HG03457 (cell line): ENCODE measurements around the gene ZNF2.
"Not testable (repeated sequence)": the region's sequence is repeated elsewhere in the genome, so short reads cannot be mapped to it uniquely, and the experiment has no call there.

Experiments used
- ATAC-seq: cut with Tn5 transposase; IDR thresholded peaks from one replicate; pipeline ENCODE4 v1.9.1; 2021; ENCODE audit warnings: moderate number of reproducible peaks; ENCODE audit not compliant: unreplicated experiment

The ZNF2 gene

DNA sequence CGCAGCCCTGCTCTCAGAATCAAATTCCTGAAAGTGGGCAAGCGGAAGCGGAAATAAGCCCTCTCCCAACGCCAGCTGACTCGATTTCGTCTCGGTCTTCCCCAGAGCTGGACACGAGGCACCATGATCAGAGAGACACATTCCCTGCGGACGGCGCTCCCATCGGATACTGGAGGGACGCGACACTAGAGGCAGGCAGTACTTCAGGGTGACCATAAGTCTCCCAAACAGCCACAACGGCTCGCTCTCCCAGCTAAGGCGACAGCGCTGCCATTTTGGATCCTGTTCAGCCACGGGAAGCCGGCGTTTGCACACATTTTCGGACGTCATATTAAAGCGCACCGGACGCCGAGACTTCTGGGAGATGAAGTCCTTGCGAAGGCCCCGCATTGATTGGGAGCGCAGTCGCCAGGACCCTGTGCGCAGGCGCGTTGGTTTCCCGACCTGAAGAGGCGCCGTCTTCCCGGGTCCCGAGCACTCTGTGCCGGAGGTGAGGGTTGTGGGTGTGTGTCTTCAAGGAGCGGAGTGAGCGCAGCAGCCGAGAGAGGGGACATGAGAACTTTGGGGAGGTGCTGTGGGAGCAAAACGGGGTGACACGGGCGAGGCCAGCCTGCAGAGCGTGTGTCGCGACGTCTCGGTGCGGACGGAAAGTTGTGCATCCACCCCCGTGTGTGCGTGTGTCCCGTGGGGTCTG is at the start of gene ZNF2:
TSS of gene ZNF2 (plus strand) at position 439 of the 694 bp plus-strand sequence. CDS start 10,418 bp downstream, outside the sequence.
- ATAC-seq, result peak; percentile 81

DNA sequence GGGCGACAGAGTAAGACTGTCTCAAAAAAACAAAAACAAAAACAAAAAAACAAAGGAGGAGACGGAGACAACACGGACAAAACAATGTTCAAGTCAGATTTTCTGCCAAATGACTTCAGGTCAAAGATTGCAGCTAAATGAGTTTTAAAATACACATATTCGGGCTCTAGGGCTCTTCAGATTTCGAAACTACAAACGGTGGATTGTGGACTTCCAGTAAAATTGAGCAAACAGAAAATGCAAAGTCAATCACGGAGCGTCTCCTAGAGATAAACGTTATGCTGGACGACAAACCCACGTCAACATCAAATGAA is 44.6 kb upstream of the ZNF2 start:
- peak; percentile 10 for ATAC-seq

DNA sequence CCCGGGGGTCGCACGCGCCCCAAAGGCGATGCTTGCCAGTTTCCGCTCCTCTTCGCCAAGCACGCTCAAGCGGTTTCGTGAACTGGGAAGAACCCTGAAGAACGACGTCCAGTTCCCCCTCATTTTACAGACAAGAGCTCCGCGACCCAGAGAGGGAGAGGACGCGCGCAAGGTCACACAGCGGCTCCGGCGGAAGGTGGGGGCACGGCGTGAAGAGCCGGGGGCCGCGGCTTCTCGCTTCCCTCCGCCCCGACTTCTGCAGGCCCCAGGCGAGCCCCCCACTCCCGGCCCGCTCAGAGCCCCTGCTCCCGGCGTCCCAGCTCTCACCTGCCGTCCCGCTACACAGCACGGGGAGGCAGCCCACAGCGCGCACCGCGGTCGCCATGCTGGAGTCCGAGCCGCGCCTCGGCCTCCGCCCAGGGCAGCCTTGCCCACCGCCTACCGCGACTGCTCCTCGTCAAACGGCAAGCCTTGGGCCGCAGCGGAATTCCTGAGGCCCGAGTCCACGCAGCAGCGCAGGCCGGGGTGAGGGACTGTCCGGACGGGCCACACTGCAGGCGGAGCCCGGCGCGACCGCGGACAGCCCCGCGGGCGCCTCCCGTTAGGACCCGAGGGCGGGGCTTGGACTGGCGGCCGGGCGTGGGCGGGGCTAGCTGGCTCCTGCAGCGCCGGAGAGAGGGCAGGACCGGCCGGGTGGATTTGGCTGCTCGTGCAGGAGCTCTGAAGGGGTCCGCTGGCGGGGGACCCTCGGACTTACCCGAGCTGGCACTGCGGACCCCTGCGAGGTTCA is 44.0 kb upstream of the ZNF2 start, which contains the start of gene MRPS5:
TSS of gene MRPS5 (minus strand) at position 402 of the 790 bp plus-strand sequence. CDS start at position 385, 17 bp downstream.
- peak; percentile 92 for ATAC-seq

DNA sequence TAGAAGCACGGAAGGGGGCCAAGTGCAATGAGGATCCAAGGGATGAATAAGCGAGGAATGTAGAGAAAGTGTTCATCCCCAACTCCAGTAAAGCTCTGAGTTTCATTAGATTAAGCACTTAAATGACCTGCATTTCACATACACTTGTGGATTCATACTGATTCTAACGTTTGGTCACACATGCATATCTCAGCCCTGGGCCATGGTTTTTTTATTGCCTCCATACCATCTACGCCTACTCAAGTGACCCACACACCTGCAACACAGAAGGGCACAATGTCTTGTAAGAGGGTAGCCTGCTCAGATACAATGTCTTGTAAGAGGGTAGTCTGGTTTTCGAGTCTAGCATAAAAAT is 43.4 kb upstream of the ZNF2 start:
- ATAC-seq, result no peak

DNA sequence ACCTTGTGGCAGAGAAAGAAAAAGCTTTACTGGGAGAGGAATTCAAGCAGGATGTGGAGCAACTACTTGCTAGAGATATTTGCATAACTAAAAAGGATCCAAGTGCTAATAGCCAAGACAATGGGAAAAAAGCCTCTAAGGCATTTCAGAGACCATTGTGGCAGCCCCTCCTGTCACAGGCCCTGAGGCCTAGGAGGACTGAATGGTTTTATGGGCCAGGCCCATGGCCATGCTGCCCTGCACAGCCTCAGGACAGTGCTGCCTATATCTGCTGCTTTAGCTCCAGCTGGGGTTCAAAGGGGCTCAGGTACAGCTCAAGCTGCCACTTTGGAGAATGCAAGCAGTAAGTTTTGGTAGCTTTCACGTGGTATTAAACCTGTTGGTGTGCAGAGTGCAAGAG is 26.9 kb upstream of the ZNF2 start:
- no peak for ATAC-seq

DNA sequence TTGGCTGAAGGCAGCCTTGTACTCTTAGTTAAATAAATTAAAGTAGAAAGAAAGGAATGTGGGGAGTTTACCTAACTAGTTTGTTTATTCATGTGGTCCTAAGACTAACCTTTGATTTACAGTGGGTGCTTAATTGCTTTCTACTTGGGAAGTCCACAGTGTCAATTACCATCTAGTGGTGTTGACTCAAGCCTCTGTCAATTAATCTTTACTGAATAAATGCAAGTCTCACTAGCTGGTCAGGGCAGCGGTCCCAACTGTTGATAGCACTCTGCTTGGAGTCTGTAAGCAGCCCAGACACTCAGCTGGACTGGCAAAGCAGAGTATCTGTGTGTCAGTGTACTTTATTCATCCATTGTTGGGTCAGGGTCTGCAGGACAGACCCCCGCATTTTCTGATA is 21.8 kb upstream of the ZNF2 start:
- no peak for ATAC-seq

DNA sequence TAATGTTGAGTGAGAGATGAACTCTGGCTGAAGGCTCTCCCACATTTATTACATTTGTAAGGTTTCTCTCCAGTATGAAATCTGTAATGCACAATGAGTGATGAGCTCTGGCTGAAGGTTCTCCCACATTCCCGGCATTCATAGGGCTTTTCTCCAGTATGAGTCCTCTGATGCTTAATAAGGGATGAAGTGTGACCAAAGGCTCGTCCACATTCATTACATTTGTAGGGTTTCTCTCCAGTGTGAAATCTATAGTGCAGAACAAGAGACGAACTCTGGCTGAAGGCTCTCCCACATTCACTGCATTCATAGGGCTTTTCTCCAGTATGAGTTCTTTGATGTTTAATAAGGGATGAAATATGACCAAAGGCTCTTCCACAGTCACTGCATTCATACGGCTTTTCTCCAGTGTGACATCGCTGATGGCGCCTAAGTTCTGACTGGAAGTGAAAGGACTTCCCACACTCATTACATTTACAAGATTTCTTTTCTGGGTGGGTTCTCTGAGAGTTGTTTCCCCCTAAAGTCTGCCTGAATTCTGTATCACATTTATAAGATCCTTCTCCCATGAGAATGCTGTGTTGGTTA is 16.1 kb upstream of the ZNF2 start:
- no peak for ATAC-seq

DNA sequence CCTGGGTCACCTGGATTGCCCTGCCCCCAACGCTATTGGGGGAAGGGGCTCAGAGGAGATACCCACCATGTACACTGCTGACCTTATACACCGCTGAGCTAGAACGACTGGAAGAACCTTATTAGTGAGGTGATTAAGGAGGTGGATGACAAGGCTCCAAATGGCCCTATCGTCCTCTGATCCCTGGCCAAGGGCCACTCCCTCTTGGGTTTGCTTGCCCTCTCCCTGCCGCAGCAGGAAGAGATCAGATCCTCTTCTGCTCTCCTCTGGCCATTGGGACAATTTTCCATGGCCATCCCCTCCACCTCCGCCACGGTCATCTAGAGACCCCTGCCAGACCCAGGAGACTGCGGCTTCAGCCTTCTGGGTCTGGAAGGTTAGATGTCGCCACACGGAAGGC is 7.2 kb upstream of the ZNF2 start:
- no peak for ATAC-seq

DNA sequence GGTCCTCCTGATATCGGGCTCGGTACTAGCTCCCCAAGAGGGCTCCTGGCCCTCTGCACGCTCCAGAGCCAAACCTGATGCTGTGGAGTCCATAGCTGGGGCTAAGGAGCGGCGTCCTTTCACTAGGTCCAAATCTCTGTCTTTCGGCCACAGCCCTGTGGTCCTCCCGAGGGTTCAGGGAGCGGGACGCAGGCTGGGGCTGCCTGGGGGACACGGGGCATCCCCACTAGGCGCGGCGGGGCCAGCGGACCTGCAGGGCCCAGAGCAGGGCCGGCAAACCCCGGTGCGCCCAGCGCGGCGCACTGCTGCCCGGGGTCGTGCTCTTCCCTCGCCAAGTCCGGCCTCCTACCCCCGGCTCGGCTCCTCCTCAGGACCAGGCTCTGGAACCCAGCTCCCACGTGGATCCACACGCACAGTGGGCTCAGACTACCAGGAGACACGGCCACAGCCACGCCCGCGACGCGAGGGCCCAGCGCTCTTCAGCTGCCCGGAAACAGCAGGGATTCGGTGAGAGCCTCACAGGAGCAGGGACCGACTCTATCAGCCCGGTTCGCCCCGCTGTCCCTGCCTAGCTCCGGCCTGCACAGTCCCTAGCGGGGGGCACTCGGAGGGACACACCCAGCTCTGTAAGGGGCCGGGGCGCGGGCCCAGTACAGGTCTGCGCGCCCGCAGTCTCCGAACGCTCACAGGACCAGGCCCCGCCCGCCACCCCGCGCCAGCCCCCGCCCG is 6.6 kb upstream of the ZNF2 start:
- peak; percentile 30 for ATAC-seq

DNA sequence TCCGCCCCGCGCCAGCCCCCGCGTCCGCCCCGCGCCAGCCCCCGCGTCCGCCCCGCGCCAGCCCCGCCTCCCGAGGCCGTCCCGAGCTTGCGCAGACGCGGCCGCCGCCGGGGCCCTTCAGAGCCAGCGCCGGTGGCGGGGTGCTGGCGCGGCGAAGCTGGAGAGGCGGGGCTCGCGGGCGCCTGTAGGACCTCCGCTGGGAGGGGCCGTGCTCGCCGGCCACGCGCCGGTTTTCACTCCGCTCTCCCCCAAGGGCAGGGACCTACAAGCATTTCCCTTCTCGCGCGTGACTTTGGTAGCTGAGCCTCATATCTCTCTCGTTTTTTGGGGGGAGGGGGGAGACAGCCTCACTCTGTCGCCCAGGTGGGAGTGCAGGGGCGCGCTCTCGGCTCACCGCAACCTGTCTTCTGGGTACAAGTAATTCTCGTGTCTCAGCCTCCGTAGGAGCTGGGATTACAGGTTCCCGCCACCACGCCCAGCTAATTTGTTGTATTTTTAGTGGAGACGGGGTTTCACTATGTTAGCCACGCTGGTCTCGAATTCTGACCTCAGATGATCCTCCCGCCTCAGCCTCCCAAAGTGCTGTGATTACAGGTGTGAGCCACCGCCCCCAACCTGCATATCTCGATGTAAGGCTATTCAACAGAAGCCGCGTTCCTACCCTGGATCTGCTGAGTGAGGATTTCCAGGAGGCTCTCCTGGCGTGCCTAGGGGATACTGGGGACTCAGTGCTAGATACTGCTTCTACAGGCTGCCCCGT is 5.7 kb upstream of the ZNF2 start, which contains the start of gene ZNF514:
TSS of gene ZNF514 (minus strand) at position 159 of the 760 bp plus-strand sequence. CDS start 6,595 bp downstream, outside the sequence.
- peak; percentile 78 for ATAC-seq

DNA sequence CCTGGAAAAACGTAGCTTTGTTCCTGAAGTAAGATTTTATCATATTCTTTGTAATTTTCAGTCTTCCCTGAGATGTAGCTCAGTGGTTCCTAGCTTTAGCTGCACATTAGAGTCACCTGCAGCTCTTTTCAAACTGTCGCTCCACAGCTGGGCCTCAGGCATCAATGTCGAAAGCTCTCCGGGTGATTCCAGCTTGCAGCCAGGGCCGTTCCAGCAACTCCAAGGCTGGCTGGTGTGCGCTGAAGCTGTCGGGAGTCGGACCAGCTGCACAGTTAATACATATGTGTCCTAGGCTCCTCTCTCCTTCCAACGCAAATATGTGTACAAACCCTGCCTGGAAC is 609 bp upstream of the ZNF2 start:
- no peak for ATAC-seq

DNA sequence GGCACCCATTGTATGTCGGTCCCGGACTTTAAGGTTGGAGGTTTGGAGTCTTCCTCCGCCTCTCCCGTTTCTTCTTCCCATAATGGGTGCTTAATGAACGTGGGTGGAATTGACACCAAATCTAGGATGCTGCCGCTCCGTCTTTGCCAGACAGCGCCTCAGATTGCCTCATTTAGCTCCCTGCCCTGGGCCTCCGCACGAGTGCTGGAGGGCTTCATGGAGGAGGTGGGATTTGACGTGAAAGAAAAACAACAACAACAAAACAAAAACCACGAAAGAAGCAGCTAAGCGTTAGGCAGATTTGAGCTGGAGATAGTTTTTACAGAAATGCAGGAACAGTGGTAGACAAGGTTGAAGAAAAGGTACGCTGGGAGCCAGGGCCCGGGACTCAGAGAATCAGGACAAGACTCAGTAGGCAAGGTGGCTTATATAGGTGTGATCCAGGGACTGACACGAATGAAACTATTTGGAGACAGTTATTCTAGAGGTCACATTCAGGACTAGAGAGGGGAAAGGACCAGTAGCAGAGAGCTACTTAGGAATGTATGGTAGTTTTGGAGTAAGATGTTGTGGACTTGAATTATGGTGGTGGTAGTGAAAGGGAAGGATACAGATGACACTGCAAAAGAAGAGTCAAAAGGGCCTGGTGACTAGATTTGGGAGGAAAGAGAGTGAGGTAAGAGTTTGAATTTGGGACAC is 605 bp downstream of the ZNF2 start:
- peak; percentile 5 for ATAC-seq

DNA sequence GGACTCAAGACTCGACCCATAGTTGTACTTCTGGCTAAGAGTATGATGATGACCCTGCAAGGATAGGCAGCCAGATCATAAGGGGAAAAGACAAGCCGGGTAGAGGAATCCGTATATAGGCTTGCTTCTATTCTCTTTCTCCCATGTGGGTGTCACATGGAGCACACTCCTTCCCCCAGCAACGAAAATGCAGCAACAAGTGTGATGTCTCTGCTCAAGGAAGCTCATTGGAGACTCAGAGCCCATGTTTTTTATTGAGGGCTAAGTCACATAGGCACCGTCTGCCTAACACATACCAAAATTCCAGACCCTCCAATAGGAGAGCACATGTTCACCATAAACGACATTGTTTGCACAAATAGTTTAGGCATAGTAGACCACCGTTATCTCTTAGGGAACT is 6.3 kb downstream of the ZNF2 start:
- no peak for ATAC-seq

DNA sequence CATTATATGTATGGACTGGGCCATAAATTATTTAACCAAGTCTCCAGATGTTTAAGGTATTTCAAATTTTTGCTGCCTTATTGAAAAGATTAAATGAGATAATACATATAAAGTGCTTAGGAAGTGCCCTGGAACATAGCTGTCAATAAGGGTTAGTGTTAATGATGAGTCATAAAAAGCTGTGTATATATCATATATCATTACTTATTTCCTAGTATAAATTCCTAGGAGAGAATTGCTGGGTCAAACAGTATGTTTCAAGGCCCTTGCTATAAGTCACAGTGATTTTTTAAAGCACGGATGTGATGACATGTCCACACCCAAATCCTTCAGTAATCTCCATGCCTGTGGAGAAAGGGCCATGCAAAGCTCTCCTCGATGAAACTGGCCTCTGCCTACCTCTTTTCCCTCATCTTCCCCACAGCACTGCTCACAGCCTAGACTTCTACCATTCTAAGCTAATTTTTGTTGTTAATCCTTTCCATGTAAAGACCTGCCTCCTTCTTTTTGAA is 8.5 kb downstream of the ZNF2 start:
- ATAC-seq, result no peak

DNA sequence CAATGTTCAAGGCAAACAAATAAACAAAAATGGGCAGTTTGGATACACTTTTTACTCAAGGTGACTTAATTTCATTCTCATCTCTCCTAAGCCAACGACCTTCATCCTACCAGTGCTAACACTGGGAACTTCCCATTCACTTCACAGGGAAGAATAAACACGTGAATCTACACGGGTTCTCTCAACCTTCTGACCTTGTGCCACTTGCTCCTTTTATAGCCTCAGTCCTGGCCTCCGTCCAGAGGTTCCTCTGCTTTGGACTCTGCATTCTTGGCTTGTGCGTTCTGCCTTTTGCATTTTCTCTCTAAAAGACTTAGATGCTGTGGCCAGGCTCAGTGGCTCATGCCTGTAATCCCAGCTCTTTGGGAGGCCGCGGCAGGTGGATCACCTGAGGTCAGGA is 13.8 kb downstream of the ZNF2 start:
- no peak for ATAC-seq

DNA sequence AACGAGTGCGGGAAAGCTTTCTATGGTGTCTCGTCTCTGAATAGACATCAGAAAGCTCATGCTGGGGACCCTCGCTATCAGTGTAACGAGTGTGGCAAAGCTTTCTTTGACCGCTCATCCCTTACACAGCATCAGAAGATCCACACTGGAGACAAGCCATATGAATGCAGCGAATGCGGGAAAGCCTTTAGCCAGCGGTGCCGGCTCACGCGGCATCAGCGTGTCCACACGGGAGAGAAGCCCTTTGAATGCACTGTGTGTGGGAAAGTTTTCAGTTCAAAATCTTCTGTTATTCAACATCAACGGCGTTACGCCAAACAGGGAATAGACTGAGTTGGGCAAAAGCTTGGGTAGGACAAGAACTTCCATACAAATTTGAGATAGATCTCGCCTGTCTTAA is 16.2 kb downstream of the ZNF2 start:
- no peak for ATAC-seq

DNA sequence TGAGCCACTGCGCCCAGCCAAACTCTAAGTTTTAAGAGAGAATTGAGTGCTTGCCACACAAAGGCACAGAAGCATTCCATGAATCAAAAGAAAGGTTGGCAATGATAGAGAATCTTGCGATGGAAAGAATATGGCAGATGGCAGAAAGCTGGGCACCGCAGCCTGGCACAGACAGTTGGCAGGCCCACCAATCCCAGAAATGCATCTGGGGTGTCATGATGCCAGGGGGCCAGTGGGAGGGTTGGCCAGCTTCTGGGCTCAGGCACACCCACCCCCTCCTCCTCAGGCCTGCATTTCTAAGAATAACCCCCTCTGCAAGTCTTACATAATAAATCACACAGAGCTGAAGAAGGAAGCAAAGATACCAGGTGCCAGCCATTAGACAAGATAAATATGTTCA is 19.6 kb downstream of the ZNF2 start:
- no peak for ATAC-seq

DNA sequence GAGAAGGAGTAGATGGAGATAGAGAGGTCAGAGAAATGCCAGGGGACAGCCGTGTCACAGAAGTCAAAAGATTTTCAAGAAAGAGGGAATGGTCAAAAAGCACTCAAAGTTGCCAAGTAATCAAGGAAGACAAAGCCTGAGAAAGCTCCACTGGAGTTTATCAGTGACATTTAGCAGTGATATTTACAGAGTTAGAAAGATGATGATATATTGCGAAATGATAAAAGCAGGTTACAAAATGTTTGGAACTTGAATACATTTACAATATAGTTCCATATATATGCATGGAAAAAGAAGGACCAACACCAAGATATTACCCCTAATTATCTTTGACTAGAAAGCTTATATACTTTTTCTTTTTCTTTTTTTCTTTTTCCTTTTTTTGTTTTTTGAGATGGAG is 20.4 kb downstream of the ZNF2 start:
- ATAC-seq, result no peak

DNA sequence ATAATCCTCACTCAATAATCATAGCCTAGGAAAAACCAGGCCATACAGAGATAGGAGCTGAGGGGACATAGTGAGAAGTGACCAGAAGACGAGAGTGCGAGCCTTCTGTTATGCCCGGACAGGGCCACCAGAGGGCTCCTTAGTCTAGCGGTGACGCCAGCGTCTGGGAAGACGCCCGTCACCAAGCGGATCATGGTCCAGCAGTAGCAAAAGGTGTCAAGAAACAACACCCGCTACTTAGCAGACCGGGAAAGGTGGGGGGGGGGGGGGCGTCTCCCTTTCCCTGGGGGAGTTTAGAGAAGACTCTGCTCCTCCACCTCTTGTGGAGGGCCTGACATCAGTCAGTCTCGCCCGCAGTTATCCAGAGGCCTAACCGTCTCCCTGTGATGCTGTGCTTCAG is 27.3 kb downstream of the ZNF2 start:
- ATAC-seq, result not testable (repeated sequence)

DNA sequence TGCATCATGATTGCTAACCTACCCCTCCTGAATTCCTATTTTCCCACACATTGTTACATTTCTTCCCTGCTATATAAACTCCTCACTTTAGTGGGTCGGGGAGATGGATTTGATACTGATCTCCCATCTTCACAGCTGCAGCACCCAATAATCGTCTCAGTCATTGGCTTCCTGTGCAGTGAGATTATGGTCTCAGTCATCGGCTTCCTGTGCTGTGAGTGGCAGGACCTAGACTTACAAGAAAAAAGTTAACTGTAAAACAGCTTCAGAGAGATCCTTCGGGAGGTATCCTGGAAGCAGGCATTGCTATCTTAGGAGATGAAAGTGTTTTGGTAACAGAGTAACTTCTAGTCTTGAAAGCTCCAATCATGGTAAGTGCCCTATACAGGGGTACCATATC is 38.3 kb downstream of the ZNF2 start:
- no peak for ATAC-seq
